ACC112 (cell line): ENCODE measurements around the gene PSIP1.

ENCODE experiments used
- H2AFZ ChIP-seq: fragments of 200-600 bp; sonication (generic); one replicate; pipeline ENCODE4 v1.6.0; 2017; ENCODE audit warnings: antibody characterized with exemption, low read length; ENCODE audit not compliant: unreplicated experiment
- H3K27ac ChIP-seq: fragments of 200-600 bp; sonication (generic); 2 replicates; pipeline ENCODE4 v1.5.1; 2014; ENCODE audit warnings: low read depth, mild to moderate bottlenecking, antibody characterized with exemption, low read length, moderate library complexity
- H3K27me3 ChIP-seq: fragments of 200-600 bp; sonication (generic); 2 replicates; pipeline ENCODE4 v1.6.1; 2014; ENCODE audit warnings: mild to moderate bottlenecking, antibody characterized with exemption, low read length, moderate library complexity, mixed read lengths; ENCODE audit not compliant: insufficient read depth
- H3K36me3 ChIP-seq: fragments of 200-600 bp; sonication (generic); 2 replicates; pipeline ENCODE4 v1.6.1; 2016; ENCODE audit warnings: mild to moderate bottlenecking, antibody characterized with exemption, low read length, moderate library complexity, mixed read lengths; ENCODE audit not compliant: insufficient read depth
- H3K4me1 ChIP-seq: fragments of 200-600 bp; sonication (generic); one replicate; pipeline ENCODE4 v1.6.1; 2016; ENCODE audit warnings: low read length, mixed read lengths; ENCODE audit not compliant: insufficient read depth, unreplicated experiment, control insufficient read depth
- H3K4me3 ChIP-seq: fragments of 200-600 bp; sonication (generic); 2 replicates; pipeline ENCODE4 v1.5.1; 2014; ENCODE audit warnings: mild to moderate bottlenecking, low read depth, low read length
- H3K79me2 ChIP-seq: fragments of 200-600 bp; sonication (generic); one replicate; pipeline ENCODE4 v1.6.0; 2016; ENCODE audit warnings: low read length; ENCODE audit not compliant: control insufficient read depth, unreplicated experiment, insufficient read depth

The PSIP1 gene

DNA sequence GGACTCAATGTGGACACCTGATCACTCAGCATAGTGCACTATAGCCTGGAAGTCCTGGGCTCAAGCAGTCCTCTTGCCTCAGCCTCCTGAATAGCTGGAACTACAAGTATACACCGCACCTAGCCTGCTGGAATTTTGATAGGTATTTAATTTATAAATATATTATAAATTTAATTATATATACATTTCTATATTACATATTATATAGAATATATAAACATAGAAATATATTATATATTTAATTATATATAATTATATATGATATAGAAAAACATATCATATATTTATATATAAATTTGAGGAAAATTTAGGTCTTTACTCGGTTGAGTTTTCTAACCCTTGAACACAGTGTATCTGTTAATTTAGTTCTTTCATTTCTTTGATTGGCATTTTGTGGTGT lies 15.2 kb upstream of the PSIP1 start:
- H3K27me3 ChIP-seq: no peaks in the 10 kb centered on the region
- H3K4me3 ChIP-seq: no peak overlapping the region
- no peaks in the 10 kb centered on the region for H3K79me2 ChIP-seq
- H2AFZ ChIP-seq: no peak overlapping the region
- H3K27ac ChIP-seq: no peak overlapping the region
- no peaks in the 10 kb centered on the region for H3K36me3 ChIP-seq
- no peaks in the 10 kb centered on the region for H3K4me1 ChIP-seq

DNA sequence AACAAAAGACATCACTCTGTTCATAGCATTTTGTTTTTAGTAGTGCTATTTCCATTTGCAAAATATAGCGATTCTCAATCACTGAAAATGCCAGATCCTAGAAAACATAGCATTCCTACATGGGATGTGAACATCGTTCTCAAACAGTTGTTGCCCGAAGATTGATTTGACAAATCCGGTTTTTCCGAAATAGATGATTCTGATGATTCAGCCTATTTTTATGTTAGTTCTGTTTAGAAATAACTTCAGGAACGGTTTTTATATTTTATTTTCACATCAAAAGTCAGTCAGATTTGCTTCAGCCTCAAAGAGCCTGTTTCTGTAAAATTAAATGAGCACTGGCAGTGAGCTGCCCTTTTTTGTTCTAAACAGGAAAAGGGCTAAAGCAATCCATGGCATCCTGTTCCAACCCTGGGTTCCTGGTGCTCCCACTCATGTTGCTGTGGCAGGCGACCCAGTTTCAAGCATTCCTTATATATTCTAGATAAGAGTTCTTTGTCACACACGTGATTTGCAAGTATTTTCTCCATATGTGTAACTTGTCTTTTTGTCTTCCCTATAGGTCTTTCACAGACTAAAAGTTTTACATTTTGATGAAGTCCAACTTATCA lies 14.2 kb upstream of the PSIP1 start:
- H3K27me3 ChIP-seq: no peaks in the 10 kb centered on the region
- no peaks in the 10 kb centered on the region for H3K36me3 ChIP-seq
- H3K79me2 ChIP-seq: no peaks in the 10 kb centered on the region
- H3K27ac ChIP-seq: no peak overlapping the region
- H3K4me1 ChIP-seq: no peaks in the 10 kb centered on the region
- no peak overlapping the region for H3K4me3 ChIP-seq
- H2AFZ ChIP-seq: no peak overlapping the region

DNA sequence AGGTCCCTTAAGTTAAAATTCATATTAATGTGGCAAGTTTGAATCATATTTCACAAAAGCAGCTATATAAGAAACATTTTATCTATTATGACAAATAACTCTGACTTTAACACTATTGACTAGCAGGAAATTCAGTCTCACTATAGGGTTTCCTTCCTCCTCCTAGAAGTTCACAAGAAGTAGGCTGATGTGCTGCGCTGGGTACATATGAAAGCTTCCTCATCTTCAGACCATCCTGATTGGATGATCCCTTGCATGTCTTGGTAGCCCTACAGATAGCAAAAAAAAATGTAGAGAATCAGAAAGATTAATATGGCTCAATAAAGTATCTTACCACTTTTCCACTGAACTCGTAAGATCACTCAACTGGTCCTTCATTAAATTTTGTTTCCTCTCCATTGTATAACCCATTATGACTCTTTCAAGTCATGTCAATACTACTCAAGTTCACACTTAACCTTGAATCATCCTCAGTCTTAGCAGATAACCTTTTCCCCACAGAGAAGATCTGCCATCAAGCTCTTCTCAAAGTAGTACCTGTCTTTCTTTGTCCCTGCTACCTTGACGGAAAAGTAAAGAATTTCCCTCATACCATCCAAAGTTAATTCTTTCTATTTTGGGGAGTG lies 11.5 kb upstream of the PSIP1 start:
- no peaks in the 10 kb centered on the region for H3K27me3 ChIP-seq
- no peak overlapping the region for H2AFZ ChIP-seq
- H3K36me3 ChIP-seq: no peaks in the 10 kb centered on the region
- no peak overlapping the region for H3K27ac ChIP-seq
- H3K4me1 ChIP-seq: no peaks in the 10 kb centered on the region
- H3K4me3 ChIP-seq: no peak overlapping the region
- H3K79me2 ChIP-seq: no peaks in the 10 kb centered on the region

DNA sequence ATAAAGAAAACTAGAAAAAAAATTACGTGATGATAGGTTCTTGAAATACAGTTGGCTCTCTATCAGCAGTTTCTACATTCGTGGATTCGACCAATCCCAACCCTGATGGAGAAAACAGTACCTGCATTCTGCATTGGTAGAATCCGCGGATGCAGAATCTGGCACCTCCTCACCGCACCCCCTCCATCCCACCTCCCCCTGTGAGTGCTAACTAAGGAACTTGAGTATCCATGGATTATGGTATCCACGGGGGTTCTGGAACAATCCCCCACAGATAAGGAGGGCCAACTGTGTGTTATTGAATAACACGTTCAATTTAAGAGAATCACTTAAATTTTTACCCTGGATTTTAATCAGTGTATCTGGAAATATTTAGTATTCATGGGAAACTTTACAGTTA lies 10.5 kb upstream of the PSIP1 start:
- H3K4me3 ChIP-seq: no peak overlapping the region
- no peaks in the 10 kb centered on the region for H3K4me1 ChIP-seq
- no peaks in the 10 kb centered on the region for H3K79me2 ChIP-seq
- H3K27me3 ChIP-seq: no peaks in the 10 kb centered on the region
- no peak overlapping the region for H2AFZ ChIP-seq
- no peak overlapping the region for H3K27ac ChIP-seq
- H3K36me3 ChIP-seq: no peaks in the 10 kb centered on the region

DNA sequence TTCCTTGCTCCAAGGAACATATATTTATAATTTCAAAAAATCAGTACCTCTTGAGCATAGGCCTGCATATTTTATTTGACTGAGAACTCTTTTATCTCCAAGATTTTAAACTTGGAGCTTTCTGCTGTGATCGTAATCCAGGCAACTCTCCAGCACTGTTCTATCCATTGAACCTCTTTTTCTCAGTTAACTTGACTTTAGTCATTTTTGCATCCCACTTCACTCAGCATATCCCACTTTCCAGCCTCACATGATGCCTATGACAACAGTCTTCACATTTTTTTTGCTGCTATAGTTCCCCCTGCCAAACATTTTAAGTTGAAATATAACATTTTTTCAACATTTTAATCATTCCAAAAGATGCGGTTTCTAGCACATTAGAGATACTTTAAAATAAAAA lies 9.1 kb upstream of the PSIP1 start:
- Histone ChIP-seq H3K4me1 (no peaks in the 10 kb centered on the region), H3K79me2 (no peaks in the 10 kb centered on the region), H2AFZ (no peak overlapping the region), H3K27me3 (no peaks in the 10 kb centered on the region), H3K27ac (no peak overlapping the region), H3K36me3 (no peaks in the 10 kb centered on the region), H3K4me3 (no peak overlapping the region)

DNA sequence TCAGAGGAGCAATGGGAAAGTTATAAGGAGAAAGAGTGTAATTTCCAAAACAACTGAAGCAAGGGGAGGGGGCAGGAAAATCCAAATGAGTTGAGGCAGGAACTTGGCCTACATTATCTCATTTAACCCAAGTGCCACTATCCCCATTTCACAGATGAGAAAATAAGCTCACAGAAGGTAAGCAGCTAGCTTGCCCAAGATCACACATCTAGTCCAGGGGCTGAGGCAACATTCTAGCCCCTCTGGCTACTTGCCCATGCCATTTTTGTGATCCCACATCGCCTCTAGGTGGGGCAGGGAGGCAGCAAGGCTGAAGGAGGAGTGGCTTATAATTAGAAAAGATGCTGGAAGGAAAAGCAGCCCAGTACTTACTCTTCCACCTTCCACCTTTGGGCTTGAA lies 2.6 kb upstream of the PSIP1 start:
- Histone ChIP-seq H3K4me1 (peaks cover 14% of the 10 kb centered on the region), H3K79me2 (peaks cover 22% of the 10 kb centered on the region), H3K27me3 (no peaks in the 10 kb centered on the region), H2AFZ (no peak overlapping the region), H3K4me3 (no peak overlapping the region), H3K27ac (no peak overlapping the region), H3K36me3 (no peaks in the 10 kb centered on the region)

DNA sequence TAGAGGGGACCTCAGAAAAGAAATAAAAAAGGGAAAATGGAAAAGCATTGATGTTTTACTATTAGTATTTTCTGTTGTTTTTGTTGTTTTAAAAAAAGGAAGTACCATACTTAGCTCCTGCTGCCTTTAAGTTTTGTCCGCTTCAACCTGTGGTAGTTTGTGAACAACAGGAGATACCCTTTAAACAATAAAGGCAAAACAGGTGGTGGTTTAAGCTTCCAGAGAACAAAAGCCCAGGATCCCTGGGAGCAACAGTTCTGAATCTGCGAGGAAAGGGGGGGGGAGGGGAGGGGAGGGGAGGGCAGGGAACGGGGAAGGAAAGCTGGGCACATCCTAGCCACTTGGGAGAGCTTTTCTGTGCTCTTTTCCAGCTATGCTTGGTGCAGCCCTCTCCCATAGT lies 2.1 kb upstream of the PSIP1 start:
- Histone ChIP-seq H3K36me3 (no peaks in the 10 kb centered on the region), H3K79me2 (peaks cover 26% of the 10 kb centered on the region), H2AFZ (no peak overlapping the region), H3K27me3 (no peaks in the 10 kb centered on the region), H3K4me3 (no peak overlapping the region), H3K4me1 (peaks cover 14% of the 10 kb centered on the region), H3K27ac (no peak overlapping the region)

DNA sequence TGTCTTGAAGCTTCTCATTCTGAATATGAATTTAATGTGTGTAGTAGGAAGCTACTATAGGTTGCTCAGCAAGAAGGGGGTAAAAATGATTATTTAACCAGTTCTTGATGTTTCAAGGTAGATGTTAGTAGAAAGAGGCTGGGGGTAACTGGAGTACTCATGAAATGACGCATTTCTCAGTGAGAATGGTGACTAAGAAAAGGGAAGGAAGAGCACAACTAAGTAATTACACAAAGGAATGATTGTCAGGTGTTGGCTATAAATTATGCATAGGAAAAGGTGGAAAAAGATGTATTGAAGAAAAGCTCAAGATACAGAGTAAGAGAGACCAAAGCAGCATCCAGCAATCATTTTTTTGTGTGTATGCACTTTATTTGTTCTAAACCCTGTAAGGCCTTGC lies 1.4 kb upstream of the PSIP1 start:
- H3K27ac ChIP-seq: no peak overlapping the region
- peaks cover 14% of the 10 kb centered on the region for H3K4me1 ChIP-seq
- no peak overlapping the region for H2AFZ ChIP-seq
- H3K27me3 ChIP-seq: no peaks in the 10 kb centered on the region
- H3K4me3 ChIP-seq: no peak overlapping the region
- H3K36me3 ChIP-seq: no peaks in the 10 kb centered on the region
- peaks cover 26% of the 10 kb centered on the region for H3K79me2 ChIP-seq

DNA sequence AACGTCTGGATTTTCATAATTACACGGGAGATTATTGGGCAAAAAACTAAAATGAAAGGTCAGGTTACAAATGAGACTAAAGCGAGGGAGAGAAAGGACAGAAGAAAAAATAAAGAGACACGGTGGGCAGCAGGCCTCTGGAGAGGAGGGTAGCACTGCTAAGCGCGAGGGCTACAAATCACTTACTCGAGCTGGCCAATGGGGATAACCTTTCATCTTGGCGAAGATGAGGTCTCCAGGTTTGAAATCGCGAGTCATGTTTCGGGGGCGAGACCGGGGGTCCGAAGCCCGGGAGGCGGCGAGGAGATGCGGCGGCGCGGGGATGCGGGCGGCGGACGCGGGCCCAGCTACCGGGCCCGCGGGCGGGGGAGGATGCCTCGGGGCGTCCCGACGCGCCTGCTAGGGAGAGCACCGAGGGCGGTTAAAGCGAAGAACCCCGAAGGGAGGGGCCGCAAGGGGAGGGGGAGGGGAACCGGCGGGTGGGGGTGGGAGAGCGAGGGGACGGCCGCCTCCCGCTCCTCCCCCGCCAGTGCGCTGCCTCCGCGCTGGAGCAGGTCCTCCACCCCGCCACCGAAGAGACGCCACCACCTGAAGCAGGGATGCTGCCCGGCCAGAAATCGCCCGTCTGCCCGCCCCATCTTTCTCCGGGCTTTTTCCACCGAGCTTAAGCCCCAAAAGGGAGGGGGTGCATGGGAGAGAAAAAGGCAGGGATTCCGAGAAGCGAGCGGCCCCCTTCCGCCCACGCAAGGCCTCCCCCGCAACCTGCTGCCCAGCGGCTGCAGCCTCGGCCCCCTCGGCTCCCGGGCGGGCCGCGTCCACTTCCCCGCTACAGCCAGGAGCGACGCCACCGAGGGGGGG lies 610 bp downstream of the PSIP1 start:
- peak overlapping the region; percentile 97 for H3K4me3 ChIP-seq
- H3K36me3 ChIP-seq: peaks cover 12% of the 10 kb centered on the region
- H3K27ac ChIP-seq: peak overlapping the region; percentile 92; the same call in 1 of the 2 replicates
- H2AFZ ChIP-seq: peak overlapping the region; percentile 96
- no peaks in the 10 kb centered on the region for H3K27me3 ChIP-seq
- peaks cover 26% of the 10 kb centered on the region for H3K79me2 ChIP-seq
- peaks cover 14% of the 10 kb centered on the region for H3K4me1 ChIP-seq

DNA sequence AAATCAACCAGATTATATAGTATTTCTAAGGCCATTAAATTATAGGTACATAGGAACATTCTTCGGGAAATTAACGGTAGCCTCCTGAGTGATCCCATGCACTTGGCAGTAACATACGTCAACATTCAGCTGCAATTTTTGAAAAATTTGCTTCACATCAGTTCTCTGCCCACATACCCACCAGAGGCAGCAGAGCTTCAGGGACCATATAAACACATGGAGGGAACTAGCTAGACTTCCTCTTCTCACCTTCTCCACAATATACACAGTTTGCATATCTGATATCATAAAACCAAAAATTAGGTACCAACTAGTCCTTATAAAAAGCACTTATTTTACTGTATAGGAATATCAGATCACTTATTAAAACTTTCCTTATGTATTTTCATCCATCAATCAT lies 4.8 kb downstream of the PSIP1 start:
- Histone ChIP-seq H3K27me3 (no peaks in the 10 kb centered on the region), H3K27ac (no peak overlapping the region), H3K79me2 (peaks cover 34% of the 10 kb centered on the region), H2AFZ (no peak overlapping the region), H3K4me3 (no peak overlapping the region), H3K4me1 (peaks cover 14% of the 10 kb centered on the region), H3K36me3 (peaks cover 21% of the 10 kb centered on the region)

DNA sequence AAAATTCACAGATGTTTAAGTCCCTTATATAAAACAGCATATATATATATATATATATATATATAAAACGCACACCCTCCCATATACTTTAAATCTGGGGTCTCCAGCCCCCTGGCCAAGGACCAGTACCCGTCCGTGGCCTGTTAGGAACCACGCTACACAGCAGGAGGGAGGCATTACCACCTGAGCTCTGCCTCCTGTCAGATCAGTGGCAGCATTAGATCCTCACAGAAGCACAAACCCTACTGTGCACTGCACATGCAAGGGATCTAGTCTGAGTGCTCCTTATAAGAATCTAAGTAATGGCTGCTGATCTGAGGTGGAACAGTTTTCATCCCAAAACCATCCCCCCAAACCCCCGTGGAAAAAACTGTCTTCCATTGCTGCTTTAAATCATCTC lies 9.0 kb downstream of the PSIP1 start:
- Histone ChIP-seq H3K36me3 (peaks cover 21% of the 10 kb centered on the region), H2AFZ (no peak overlapping the region), H3K79me2 (peaks cover 16% of the 10 kb centered on the region), H3K27me3 (no peaks in the 10 kb centered on the region), H3K4me3 (no peak overlapping the region), H3K27ac (no peak overlapping the region), H3K4me1 (no peaks in the 10 kb centered on the region)
